ENCODE results near the gene CELSR1.

The CELSR1 gene

DNA sequence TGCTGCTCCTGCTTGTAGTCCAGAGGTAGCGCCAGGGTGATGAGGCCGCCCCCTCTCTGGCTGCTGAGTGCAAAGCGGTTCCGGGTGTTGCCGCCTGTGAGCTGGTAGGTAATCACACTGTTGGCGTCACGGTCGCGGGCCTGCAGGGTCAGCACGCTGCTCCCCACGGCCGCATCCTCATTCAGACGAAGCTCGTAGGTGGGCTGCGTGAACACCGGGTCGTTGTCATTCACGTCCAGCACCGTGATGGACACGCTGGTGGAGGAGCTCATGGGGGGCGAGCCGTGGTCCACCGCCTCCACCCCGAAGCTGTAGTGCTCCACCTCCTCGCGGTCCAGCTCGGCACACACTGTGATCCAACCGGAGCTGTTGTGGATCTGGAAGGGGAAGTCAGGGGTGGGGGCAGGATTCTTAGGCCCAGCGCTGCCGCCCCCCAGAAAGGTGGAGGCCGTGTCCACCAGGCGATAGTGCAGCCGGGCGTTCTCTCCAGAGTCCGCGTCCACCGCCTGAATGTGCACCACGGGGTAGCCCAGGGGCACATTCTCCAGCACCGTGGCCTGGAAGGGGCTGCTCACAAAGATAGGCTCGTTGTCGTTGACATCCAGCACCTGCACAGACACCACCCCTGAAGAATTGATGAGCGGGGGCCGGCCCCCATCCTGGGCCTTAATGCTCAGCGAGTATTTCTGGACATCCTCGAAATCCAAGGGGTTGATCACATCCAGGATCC, 2.4 kb downstream of the CELSR1 start:
- Histone ChIP-seq H3K36me3 (ENCODE audit: insufficient read depth) (no peaks in the 10 kb centered on the region), H3K79me2 (ENCODE audit: insufficient read depth, low read depth) (no peaks in the 10 kb centered on the region), H3K9ac (no peak overlapping the region), H3K4me2 (no peak overlapping the region), H3K27me3 (ENCODE audit: insufficient read depth, low read depth) (no peaks in the 10 kb centered on the region; the same call in 1 of the 2 replicates), H3K4me3 (IDR thresholded peaks at IDR 0.05; ENCODE audit: insufficient read depth, low read depth, low read length) (no peak overlapping the region), H4K20me1 (ENCODE audit: insufficient read depth) (no peaks in the 10 kb centered on the region), H3K27ac (no peak overlapping the region), H2AFZ (ENCODE audit: low read depth) (no peak overlapping the region), H3K4me1 (ENCODE audit: low read depth, poor library complexity, severe bottlenecking) (no peaks in the 10 kb centered on the region)
- no peak for TF ChIP-seq CTCF (conservative IDR thresholded peaks at IDR 0.05; ENCODE audit: low read depth, low read length)

- Histone ChIP-seq H3K9ac (no peak overlapping the region), H3K36me3 (ENCODE audit: insufficient read depth) (no peaks in the 10 kb centered on the region), H3K4me1 (ENCODE audit: low read depth, poor library complexity, severe bottlenecking) (no peaks in the 10 kb centered on the region), H3K27me3 (ENCODE audit: insufficient read depth, low read depth) (peaks cover 2% of the 10 kb centered on the region; the same call in 1 of the 2 replicates), H2AFZ (ENCODE audit: low read depth) (no peak overlapping the region), H4K20me1 (ENCODE audit: insufficient read depth) (no peaks in the 10 kb centered on the region), H3K4me3 (IDR thresholded peaks at IDR 0.05; ENCODE audit: insufficient read depth, low read depth, low read length) (no peak overlapping the region), H3K79me2 (ENCODE audit: insufficient read depth, low read depth) (no peaks in the 10 kb centered on the region), H3K4me2 (no peak overlapping the region), H3K27ac (no peak overlapping the region)
- TF ChIP-seq CTCF (conservative IDR thresholded peaks at IDR 0.05; ENCODE audit: low read depth, low read length): no peak
Observed at GRCh38 chr22:46534177-46534776, 3.1 kb downstream of the CELSR1 start.

- H3K79me2 ChIP-seq (ENCODE audit: insufficient read depth, low read depth): no peaks in the 10 kb centered on the region
- no peaks in the 10 kb centered on the region for H4K20me1 ChIP-seq (ENCODE audit: insufficient read depth)
- H3K4me1 ChIP-seq (ENCODE audit: low read depth, poor library complexity, severe bottlenecking): no peaks in the 10 kb centered on the region
- H3K27ac ChIP-seq: no peak overlapping the region
- no peak overlapping the region for H3K9ac ChIP-seq
- no peak overlapping the region for H3K4me3 ChIP-seq (IDR thresholded peaks at IDR 0.05; ENCODE audit: insufficient read depth, low read depth, low read length)
- peaks cover 2% of the 10 kb centered on the region; the same call in 1 of the 2 replicates for H3K27me3 ChIP-seq (ENCODE audit: insufficient read depth, low read depth)
- no peak for TF ChIP-seq CTCF (conservative IDR thresholded peaks at IDR 0.05; ENCODE audit: low read depth, low read length)
- no peaks in the 10 kb centered on the region for H3K36me3 ChIP-seq (ENCODE audit: insufficient read depth)
- H3K4me2 ChIP-seq: no peak overlapping the region
- no peak overlapping the region for H2AFZ ChIP-seq (ENCODE audit: low read depth)
Observed at GRCh38 chr22:46533070-46533833, 4.2 kb downstream of the CELSR1 start.

GRCh38 chr22:46532416-46532815, 5.0 kb downstream of the CELSR1 start:
- Histone ChIP-seq H4K20me1 (ENCODE audit: insufficient read depth) (no peaks in the 10 kb centered on the region), H3K27me3 (ENCODE audit: insufficient read depth, low read depth) (peaks cover 2% of the 10 kb centered on the region; the same call in 1 of the 2 replicates), H3K27ac (no peak overlapping the region), H3K4me1 (ENCODE audit: low read depth, poor library complexity, severe bottlenecking) (no peaks in the 10 kb centered on the region), H3K9ac (no peak overlapping the region), H2AFZ (ENCODE audit: low read depth) (no peak overlapping the region), H3K36me3 (ENCODE audit: insufficient read depth) (no peaks in the 10 kb centered on the region), H3K4me3 (IDR thresholded peaks at IDR 0.05; ENCODE audit: insufficient read depth, low read depth, low read length) (no peak overlapping the region), H3K4me2 (no peak overlapping the region), H3K79me2 (ENCODE audit: insufficient read depth, low read depth) (no peaks in the 10 kb centered on the region)
- no peak for TF ChIP-seq CTCF (conservative IDR thresholded peaks at IDR 0.05; ENCODE audit: low read depth, low read length)
